ENCODE data around the gene GPR155.
"Not testable (repeated sequence)": the region's sequence is repeated elsewhere in the genome, so short reads cannot be mapped to it uniquely, and the experiment has no call there.

GPR155 gene

DNA sequence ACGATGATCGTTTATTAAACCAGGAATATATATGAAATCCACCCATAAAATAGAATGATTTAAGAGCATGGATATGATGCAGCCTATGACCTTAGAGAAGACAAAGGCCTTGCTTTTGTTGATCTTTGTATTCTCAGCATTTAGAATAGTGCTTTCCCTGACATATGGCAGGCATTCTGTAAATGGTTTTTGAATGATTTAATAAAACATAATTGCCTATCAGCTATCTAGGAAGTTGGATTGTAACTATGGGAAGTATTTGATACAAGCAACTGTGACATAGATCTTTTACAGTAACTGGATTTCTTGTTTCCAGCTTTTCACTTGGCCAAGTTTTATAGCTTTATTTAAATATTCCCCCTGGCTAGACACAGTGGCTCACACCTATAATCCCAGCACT is 5.1 kb upstream of the GPR155 start:
- no peak overlapping the region for H3K4me3 ChIP-seq (ENCODE audit: low read depth, low read length)
- TF ChIP-seq CTCF (IDR thresholded peaks at IDR 0.05; ENCODE audit: low read depth, low read length): no peak

DNA sequence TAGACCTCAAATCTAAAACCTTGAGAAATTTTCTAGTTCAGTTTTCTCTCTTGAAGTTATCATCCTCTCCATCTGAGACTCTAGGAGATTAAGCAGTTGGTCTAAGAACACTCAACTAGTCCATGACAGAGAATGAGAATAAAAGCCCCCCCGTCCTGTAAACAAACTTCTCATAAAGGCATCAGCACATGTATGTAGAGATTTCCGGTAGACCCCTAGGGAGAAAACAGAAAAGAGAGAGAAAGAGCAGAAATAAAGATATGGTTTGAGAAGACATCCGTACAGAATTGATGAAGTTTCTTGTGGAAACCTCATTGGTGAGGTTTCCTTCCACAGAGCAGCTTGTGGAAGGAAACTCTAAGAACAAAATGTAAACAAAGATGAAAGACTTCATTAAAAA is 3.2 kb upstream of the GPR155 start:
- no peak overlapping the region for H3K4me3 ChIP-seq (ENCODE audit: low read depth, low read length)
- TF ChIP-seq CTCF (IDR thresholded peaks at IDR 0.05; ENCODE audit: low read depth, low read length): no peak

- H3K4me3 ChIP-seq (ENCODE audit: low read depth, low read length): not testable (repeated sequence)
Observed at GRCh38 chr2:174489520-174489919, 2.7 kb upstream of the GPR155 start.

GRCh38 chr2:174487820-174488162 is 962 bp upstream of the GPR155 start:
- TF ChIP-seq CTCF (IDR thresholded peaks at IDR 0.05; ENCODE audit: low read depth, low read length): no peak
- H3K4me3 ChIP-seq (ENCODE audit: low read depth, low read length): peak overlapping the region; percentile 74

GRCh38 chr2:174487108-174487819 is 435 bp upstream of the GPR155 start:
- TF ChIP-seq CTCF (IDR thresholded peaks at IDR 0.05; ENCODE audit: low read depth, low read length): no peak
- H3K4me3 ChIP-seq (ENCODE audit: low read depth, low read length): peak overlapping the region; percentile 84

- no peak for TF ChIP-seq CTCF (IDR thresholded peaks at IDR 0.05; ENCODE audit: low read depth, low read length)
- peak overlapping the region; percentile 84 for H3K4me3 ChIP-seq (ENCODE audit: low read depth, low read length)
Observed at GRCh38 chr2:174485788-174486562, 854 bp downstream of the GPR155 start.

DNA sequence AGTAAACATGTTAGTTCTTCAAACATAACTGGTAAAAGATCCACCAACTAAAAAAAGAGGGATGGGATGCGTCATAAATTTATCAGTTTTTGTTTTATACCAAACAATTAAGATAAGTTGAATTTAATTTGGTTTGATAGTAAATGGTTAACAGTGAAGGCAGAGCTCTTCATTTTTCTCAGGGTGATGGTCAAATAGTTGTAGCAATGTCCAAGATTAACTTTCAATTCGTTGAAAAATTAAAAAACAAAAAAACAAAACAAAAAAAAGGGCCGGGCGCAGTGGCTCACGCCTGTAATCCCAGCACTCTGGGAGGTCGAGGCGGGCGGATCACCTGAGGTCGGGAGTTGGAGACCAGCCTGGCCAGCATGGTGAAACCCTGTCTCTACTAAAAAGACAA is 1.8 kb downstream of the GPR155 start:
- H3K4me3 ChIP-seq (ENCODE audit: low read depth, low read length): not testable (repeated sequence)

DNA sequence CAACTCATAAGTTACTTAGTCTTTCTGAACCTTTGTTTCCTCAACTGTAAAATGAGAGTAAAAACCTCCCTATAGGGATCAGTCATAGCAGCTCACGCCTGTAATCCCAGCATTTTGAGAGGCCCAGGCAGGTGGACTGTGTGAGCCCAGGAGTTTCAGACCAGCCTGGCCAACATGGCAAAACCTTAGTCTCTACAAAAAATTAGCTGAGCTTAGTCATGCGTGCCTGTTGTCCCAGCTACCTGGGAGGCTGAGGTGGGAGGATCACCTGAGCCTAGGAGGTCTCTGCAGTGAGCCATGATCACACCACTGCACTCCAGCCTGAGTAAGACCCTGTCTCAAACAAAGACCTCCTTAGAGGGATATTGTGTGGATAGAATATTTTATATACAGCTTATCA is 2.3 kb downstream of the GPR155 start:
- TF ChIP-seq CTCF (IDR thresholded peaks at IDR 0.05; ENCODE audit: low read depth, low read length): no peak
- H3K4me3 ChIP-seq (ENCODE audit: low read depth, low read length): no peak overlapping the region

Measured in WI38 (cell line).